HL-60 (cell line): ENCODE measurements around the gene NEB.

Experiments
- CTCF ChIP-seq: IDR thresholded peaks from one replicate; pipeline ENCODE4 v1.5.1; 2011; ENCODE audit warnings: low read length, control low read depth, inconsistent platforms; ENCODE audit not compliant: insufficient read depth
- POLR2AphosphoS5 ChIP-seq: IDR thresholded peaks from 2 replicates; pipeline ENCODE4 v1.6.1; 2012; ENCODE audit warnings: low read depth

GRCh38 chr2:151560289-151560688, 174.0 kb downstream of the NEB start:
- TF ChIP-seq POLR2AphosphoS5 (no peak), CTCF (no peak)
